ENCODE data around the gene TIAM1. TPM values are rescaled to one million over a fixed set of nuclear protein-coding genes. Genes with fewer than 3 reads are reported as not detected.

Gene TIAM1
- total and polyA plus RNA-seq, 12 donors: 6.5 to 33.3 (median 15.9) TPM

- H3K27me3 ChIP-seq: no peaks in the 10 kb centered on the region
- H3K36me3 ChIP-seq (replicated peaks in 1 of 2): no peaks in the 10 kb centered on the region
- intact Hi-C loops (cut with DNase I): no loop called here
- WGBS, 4 donors: 61 to 64% (median 63%) methylated on average over 5 of the region's 5 CpGs
- H3K9me3 ChIP-seq (replicated peaks in 1 of 3): no peaks in the 10 kb centered on the region
- no peak for TF ChIP-seq POLR2A (IDR thresholded peaks at IDR 0.05)
- no peak for TF ChIP-seq CTCF (IDR thresholded peaks at IDR 0.05)
- H3K4me3 ChIP-seq: no peak overlapping the region
- no peak overlapping the region for H3K27ac ChIP-seq
- no peak for DNase-seq
- peaks cover 0 to 5% of the 10 kb centered on the region in 2 donors for H3K4me1 ChIP-seq (replicated peaks in 1 of 2)
Observed at GRCh38 chr21:31203431-31204054, 140.5 kb downstream of the TIAM1 start.

GRCh38 chr21:31201548-31201947 is 142.5 kb downstream of the TIAM1 start:
- H3K27me3 ChIP-seq: no peaks in the 10 kb centered on the region
- no peaks in the 10 kb centered on the region for H3K9me3 ChIP-seq (replicated peaks in 1 of 3)
- TF ChIP-seq CTCF (IDR thresholded peaks at IDR 0.05) (no peak), POLR2A (IDR thresholded peaks at IDR 0.05) (no peak)
- peaks cover 0 to 12% of the 10 kb centered on the region in 2 donors for H3K4me1 ChIP-seq (replicated peaks in 1 of 2)
- DNase-seq: peak in 2 of 7 donors; percentile 23 to 34
- WGBS, 4 donors: 68 to 71% (median 69%) methylated on average over 3 of the region's 3 CpGs
- no peak overlapping the region for H3K4me3 ChIP-seq
- no peaks in the 10 kb centered on the region for H3K36me3 ChIP-seq (replicated peaks in 1 of 2)
- intact Hi-C loops (cut with DNase I): no loop called here
- peak overlapping the region in 3 of 5 donors; percentile 8 to 48 (median 30) for H3K27ac ChIP-seq

GRCh38 chr21:31201144-31201543 is 142.9 kb downstream of the TIAM1 start:
- peak overlapping the region in 1 of 5 donors; percentile 30 for H3K27ac ChIP-seq
- no peaks in the 10 kb centered on the region for H3K27me3 ChIP-seq
- no peaks in the 10 kb centered on the region for H3K36me3 ChIP-seq (replicated peaks in 1 of 2)
- DNase-seq: no peak
- no peaks in the 10 kb centered on the region for H3K9me3 ChIP-seq (replicated peaks in 1 of 3)
- intact Hi-C loops (cut with DNase I): no loop called here
- no peak overlapping the region for H3K4me3 ChIP-seq
- H3K4me1 ChIP-seq (replicated peaks in 1 of 2): peaks cover 0 to 12% of the 10 kb centered on the region in 2 donors
- TF ChIP-seq CTCF (IDR thresholded peaks at IDR 0.05): no peak
- TF ChIP-seq POLR2A (IDR thresholded peaks at IDR 0.05): no peak
- 35 to 52% (median 42%) methylated on average over 2 of the region's 2 CpGs for WGBS, 4 donors

GRCh38 chr21:31198575-31198974 is 145.5 kb downstream of the TIAM1 start:
- intact Hi-C loops (cut with DNase I): loop anchor here in 1 of 2 donors (2.0 kb wide), 1 partner anchor 382 kb away; no protein-coding TSS in a partner anchor
- 36 to 47% (median 42%) methylated on average over 4 of the region's 4 CpGs for WGBS, 4 donors
- TF ChIP-seq POLR2A (IDR thresholded peaks at IDR 0.05) (no peak), CTCF (IDR thresholded peaks at IDR 0.05) (peak; percentile 53 to 83 (median 66))
- Histone ChIP-seq H3K27ac (no peak overlapping the region), H3K9me3 (replicated peaks in 1 of 3) (no peaks in the 10 kb centered on the region), H3K4me1 (replicated peaks in 1 of 2) (peaks cover 0 to 10% of the 10 kb centered on the region in 2 donors), H3K4me3 (no peak overlapping the region), H3K27me3 (no peaks in the 10 kb centered on the region), H3K36me3 (replicated peaks in 1 of 2) (no peaks in the 10 kb centered on the region)
- DNase-seq: no peak

All from adrenal gland (tissue), 12 donors.